ENCODE data around the gene UNC5B.
A peak's percentile ranks its signal among the peaks of the same experiment; 100 is the strongest.

The UNC5B gene

DNA sequence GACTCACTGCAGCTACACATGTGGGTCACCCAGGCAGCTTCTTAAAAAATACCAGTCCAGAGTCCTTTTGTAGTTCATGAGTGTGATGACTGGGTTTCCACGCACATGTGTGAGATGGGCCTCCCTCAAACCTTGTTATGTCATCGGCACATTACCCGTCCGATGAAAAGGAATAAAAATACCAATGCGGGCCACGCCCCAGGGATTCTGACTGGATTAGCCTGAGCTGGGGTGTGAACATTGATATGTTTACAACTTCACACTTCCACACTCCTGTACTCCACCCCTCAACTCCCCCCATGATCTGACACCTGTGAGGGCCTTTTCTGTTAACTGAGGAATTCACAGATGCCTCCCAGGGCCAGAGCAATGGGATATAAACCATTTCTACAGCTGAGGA lies 112.9 kb downstream of the UNC5B start:
- DNase-seq: no peak

DNA sequence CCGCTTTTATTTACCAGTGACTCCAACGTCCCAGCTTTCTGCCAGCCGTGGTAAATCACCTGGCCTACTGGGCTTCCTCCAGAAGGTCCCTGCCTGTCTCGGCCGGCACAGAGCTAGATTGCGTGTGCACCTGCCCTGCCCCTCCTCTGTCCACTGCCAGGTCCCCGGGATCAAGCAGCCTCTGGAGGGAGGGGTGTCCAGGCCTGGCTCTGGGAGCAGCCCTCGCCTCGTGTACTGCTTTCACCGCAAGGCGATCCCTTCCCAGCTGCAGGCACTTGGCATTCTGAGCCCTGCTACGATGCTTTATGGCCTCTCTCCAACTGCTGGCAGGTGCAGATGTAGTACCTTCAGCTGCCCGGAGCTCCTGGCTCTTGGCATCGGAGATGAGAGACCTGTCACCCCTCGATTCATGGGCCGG lies 114.1 kb downstream of the UNC5B start:
- DNase-seq: no peak

DNA sequence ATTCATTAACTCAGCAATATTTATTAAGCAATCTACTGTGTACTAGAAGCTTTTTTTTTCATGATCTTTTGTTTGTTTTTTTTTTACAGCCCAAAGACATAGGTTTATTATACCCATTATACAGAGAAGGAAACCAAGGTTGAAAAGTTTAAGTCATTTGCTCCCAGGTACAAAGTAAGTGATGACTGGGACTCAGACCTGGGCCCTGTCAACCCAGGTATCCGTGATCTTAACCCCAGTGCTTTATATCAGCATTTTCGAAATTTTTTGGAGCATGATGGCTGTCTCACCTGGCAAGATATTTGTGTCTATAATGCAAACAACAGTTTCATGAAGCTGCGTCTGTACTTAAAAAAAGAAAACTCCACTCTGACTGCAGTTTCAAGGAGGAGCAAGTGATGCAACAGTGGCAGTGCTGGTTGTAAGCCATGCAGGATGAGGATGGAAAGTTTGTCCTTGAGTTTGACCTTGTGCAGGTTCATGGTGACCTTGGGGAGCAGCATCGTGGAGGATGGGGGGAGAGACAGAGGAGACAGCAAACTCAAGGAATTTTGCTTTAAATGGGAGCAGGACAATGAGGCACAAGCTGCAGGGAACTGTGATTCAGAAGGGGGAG lies 118.5 kb downstream of the UNC5B start:
- DNase-seq: no peak

DNA sequence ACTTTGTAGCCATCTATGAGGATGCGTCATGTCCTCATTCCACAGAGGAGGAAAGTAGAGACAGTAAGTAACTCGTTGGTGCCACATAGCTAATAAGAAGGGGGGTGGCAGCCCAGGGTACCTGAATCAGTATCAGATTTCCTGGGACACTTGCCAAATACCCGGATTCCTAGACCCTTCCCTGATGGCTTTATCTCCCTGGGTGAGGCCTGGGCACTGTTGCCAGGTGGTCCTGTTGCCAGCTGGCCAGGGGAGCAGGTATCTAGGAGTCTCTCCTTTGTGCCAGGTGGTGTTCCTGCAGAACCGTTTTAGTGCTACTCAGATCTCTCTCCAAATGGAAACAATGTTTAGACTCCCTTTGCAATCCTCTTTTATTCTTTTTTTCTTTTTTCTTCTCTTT lies 119.4 kb downstream of the UNC5B start:
- no peak for DNase-seq

DNA sequence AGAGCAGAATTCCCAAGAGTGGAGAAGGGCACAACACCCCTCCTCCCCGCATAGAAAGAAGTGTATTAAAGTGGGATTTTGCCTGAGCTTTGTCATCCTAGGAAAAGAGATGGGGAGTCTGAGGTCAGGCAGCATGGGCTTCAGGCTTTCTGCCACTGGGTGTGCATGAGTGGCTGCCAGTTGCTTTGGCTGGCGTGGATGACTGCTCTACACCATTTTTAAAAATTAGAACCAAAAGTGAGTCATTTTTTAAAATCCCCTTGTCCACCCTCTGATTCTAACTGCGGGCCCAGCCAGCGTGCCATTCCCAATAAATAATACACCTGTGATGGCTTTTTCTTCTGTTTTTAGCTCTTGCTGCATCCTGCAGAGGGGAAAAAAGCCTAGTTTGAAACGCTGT lies 120.1 kb downstream of the UNC5B start:
- no peak for DNase-seq

DNA sequence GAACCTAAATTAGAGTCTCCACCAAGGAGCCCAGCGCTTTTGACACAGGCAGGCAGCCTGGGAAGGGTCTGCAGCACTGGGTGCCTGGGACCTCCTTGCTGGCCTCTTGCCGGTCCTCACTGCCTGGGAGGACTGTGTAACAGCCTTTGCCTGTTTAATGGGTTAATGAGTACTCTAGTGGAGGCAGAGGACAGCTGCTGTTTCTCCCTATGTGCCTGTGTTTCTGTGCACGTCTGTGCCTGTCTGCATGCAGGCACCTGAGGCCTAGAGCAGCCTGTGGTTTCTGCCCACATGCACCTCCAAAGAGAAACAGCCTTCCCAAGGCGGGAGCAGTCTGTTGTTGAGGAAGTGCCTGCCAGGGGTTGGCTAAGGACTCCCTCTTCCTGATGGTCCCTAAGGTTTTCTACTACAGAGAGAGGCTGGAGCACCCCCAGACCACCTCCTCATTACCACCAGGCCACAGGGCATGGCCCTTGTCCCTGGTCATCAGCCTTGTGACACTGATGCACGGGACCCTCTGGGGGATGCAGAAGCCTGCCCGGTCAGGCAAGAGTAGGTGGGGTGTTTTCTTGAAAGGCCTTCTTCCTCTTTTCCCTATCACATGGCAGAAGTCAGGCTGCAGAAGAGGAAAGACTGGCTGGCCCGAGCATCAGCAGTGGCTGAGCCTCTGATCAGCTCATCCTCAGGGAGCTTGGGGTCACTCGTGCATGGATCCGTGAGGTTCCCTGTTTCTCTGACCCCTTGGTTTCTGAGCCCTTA lies 120.9 kb downstream of the UNC5B start:
- no peak for DNase-seq

DNA sequence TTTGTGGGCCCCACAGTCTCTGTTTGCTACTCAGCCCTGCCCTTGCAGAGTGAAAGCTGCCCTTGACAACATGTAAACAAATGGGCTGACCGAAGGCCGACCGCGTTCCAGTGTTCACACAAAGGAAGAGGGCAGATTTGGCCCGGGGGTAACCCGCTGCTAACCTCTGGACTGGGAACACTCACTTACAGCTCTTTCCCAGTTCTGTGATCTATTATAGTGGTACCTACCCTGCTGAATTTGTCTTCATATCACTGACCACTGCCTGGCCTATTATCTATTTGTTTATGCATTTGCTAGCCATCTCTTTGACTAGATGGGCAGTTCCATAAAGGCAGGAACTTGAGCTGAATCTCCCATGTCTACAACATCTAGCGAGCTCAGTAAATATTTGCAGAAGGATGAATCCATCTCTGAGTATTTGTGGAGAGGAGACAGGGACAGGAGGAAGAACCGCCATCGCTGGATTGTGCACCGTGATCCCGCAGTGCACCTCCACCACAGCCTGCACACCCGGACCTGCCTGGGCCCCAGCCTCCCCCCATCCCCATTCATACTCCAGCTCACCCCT lies 121.9 kb downstream of the UNC5B start:
- no peak for DNase-seq

DNA sequence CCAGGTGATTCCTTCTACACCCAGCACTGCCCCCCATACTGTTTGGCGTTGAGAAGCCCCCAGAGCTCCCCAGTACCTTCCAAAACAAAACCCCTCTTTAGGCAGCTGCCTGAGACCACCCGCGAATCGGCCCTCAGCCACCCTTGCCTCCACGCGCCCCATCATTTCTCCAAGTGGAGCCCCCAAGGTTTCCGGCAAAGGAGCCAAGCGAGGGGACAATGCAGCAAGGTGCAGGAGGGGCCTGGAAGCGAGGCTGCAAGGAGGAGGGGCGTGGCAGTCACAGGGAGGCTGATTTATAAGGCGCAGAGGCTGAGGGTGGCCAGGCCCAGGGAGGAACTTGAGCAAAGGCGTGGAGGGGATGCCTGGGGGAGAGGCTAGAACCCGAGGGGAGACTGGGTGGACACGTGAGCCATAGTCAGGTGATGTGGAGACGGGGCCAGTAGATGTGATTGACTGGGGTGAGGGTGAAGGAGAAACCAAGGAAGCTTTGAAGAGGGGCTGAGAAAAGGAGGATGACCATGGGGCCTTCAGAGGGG lies 122.9 kb downstream of the UNC5B start:
- DNase-seq: no peak

DNA sequence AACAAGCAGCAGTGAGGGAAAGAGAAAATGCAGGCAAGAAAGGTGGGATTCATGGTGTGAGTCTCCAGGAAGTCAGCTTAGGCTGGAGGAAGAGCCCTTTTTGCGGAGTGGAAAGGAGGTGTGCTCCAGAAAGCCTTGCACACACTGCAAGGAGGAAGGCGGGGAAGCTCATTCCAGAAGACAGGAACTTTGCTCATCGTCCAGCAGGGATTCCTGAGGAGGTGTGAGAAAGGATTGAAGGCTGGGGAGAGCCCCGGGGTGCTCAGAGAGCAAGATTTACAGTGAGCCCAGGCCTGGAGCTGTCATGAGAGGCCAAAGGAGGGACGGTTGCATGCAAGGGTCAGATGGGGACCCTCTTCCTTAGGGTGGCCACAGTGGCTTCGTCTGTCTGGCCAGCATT lies 124.3 kb downstream of the UNC5B start:
- DNase-seq: no peak

DNA sequence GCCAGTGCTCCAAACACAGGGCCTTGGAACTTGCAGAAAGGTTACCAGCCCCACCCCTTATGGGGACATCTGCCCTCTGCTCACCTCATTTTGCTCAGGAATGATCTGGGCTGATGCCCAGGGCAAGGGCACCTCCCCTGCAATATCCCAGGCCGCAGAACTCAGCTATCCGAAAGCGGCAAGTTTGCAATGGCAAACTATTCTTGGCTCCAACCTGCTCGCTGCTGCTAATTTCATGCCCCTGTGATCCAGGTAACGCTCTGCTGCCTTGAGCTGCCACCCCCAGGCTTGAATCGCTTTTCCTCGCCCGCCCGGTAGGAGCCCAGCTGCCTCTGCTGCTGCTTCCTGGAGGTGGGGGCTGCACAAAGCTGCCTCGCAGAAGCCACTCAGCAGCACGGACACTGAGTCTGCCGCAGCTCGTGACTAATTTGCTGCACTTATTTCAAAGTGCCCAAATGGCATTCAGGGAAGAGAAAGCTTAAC lies 124.9 kb downstream of the UNC5B start:
- DNase-seq: no peak

DNA sequence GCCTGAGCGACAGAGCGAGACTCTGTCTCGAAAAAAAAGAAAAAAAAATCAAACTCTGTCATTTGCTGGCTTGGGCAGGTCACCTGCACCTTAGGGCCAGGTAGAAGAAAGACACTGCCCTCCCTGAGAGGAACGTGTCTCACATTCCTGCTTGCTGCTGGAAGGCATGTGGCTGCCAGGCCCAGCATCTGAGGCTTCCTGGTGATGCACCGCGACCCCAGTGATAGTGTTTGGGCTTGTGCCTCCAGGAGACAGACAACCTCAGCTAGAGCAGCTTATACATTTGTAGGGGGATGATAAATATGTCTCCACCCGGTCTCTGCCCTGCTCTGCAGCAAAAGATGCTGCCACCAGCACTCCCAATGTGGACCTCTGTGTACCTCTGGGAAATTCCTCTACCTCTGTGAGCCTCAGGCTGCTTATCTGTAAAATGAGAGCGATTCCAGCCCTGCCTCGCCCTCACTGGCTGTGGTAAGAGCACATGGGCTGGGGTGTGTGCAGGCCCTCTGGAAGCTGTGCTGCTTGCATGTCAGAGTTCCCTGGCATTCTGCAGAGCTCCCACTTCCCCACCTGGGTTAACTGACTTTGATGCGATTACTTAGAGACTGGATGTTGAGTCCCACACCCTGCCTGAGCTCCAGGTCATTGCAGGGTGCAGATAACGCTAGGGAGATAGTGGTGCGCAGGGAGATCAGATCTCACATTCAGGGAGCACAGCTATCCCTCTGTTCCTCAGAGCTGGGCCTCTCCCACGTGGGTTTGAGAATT lies 126.5 kb downstream of the UNC5B start:
- DNase-seq: no peak

DNA sequence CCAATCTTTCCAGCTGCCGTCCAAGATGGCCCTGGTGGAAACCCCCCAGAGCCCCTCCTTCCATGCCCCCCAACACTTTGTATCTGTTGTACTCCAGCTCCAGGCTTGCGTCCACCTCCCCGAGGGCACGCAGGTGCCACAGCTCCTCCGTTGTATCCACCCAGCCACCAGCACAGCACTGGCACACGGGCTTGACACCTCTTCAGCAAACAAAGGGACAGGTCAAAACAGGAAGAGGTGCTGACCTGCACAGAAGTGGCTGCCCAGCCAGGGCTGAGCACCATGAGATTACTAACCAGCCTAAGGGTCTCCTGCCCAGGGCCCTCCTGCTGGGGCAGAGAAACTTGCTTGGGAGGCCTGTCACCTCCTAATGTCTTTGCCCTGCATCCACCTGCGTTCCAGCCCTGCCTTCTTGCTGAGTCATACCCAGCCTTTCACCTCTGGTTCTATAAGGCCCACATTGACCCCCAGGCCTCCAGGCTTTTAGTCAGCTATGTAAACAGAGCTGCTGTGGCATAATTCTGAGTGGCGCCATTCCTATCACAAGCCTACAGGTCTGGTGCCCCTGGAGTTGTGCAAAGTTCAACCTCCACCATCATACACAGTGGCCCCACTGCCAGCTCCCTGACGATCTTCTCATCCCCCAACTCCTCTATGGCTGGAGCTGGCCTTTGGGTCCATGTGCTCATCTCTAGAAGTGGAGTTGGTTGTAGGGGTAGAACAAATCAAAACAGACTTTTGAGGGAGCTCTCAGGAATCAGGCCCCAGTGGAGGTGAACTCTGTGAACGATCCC lies 127.6 kb downstream of the UNC5B start:
- DNase-seq: no peak

DNA sequence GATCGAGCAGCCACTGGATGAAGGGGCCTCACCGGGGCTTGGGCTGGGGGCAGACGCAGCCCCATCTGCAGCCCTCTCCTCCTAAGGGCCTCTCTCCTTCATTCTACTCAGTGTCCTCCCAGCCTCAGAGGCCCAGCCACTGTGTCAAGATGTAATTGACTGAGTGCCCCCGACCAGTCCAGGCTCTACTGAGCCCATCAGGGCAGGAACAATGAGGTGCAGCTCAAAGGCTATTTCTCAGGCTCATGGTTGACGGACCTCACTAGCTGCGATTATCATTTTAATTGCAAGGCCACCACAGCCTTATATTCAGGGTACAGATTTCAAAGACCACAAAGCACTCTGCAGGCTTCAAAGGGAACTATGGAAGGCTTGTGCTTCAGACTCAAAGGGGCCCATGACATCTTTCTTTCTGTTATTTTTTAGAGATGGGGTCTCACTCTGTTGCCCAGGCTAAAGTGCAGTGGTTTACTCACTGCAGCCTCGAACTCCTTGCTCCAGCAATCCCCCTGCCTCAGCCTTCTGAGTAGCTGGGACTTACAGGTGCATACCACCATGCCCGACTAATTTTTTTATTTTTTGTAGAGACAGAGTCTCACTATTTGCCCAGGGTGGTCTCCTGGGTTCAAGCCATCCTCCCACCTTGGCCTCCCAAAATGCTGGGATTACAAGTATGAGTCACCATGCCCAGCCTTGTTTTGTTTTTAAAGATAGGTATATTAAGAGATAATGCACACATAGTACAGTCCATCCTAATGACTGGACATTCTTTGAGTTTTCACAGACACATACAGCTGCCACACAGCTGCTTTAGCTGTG lies 130.4 kb downstream of the UNC5B start:
- no peak for DNase-seq

DNA sequence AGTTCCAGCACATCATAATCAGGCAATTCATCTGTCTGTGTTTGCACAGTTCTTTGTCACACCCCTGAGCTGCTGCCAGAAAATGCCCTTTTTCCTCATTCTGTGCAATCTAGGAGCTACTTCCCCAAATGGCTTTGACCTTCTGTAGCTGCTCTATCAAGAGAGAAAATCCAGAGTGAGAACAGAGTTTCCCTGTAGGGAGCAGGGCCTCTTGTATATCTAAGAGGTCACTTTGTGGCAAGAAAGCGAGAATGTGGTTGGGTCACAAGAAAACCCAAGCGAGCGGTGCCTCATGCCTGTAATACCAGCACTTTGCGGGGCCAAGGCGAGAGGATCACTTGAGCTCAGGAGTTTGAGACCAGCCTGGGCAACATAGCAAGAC lies 131.0 kb downstream of the UNC5B start:
- DNase-seq: peak; percentile 64

DNA sequence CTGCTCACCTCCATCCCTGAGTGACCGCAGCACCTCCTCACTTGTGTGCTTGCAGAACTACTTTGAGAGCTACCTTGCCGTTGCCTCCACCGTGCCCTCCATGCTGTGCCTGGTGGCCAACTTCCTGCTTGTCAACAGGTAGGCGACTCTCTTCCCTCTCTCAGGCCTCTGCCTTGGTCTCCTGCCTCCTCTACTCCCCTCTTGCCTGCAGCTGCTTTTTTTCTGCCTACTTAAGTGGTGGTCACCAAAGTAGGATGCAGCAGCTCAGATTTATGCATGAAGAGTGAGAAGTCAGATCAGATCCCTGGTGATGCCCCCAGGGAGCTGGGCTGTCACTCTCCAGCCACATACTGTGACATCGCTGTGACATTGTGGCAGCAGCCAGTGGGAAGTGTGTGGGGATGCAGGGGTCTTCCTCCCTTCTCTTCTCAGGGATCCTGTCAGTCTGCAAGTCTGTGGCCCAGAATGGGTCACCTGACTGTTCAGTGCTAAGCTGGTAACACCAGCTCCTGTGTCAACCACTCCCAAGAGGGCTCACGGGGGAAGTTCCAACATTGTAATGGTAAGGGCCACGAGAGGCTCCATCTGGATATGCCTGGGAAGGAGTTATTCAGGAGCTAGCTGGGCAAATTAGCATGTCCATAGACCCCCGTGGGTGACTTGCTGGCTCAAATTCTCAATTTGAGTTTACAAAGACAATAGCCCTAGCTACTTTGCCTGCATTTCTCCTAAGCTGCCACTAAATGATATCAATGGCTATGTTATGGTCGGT lies 132.0 kb downstream of the UNC5B start:
- no peak for DNase-seq

DNA sequence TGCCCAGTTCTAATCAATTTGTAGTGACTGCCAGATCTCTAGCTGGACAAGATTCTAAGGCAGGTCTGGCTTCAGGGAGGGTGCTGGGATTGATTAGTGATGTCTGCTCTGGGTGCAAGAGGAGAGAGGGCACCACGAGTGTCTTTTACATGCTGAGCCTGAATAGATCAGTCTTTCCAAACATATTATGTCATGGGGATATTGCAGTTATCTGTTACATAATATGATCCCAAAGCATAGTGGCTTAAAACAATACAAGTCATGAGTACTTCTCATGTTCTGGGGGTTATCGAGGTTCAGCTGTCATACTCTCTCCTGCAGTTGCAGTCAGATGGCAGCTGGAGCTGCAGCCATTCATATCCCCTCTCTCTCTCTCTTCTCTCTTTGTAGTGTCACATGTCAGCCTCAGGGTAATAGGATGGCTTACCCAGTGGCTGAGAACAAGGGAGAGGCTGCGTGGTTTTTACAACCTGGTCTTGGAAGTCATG lies 132.7 kb downstream of the UNC5B start:
- DNase-seq: no peak

DNA sequence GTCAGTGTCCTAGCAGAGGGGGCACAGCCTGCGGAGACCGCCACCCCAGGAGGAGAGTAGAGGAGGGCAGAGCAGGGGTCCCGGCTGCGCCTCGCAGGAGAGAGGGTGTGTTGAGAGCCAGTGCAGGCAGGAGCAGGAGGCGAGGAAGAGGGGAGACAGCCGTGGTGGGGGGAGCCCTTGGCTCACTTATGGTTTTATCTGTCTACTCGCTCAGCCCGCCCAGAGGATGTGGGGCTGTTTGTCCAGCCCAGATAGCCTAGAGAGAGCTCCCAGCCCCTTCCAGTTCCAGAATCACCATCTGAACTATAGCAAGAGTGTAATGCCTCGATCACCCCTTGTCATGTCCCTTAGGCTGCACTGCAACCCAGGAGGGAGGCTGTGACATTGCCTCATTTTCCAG lies 133.3 kb downstream of the UNC5B start:
- no peak for DNase-seq

DNA sequence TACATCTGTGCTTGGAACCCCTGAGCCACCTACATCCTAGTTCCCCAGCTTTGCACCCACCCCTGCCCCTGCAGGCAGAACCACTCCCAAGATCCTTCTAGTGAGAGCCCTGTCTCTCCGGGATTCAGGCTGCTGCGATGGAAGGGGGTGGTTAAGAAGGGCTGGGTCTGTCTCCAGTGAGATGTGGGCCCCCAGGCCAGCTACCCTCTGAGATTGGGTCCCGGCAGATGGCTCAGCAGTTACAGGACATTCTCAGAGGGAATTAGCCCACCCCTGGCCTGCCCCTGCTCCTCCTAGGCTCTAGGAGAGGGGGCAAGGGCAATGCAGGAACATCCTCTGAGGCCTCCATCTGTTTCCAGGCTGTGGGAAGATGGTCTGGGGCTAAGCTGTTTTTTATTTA lies 134.4 kb downstream of the UNC5B start:
- DNase-seq: no peak

DNA sequence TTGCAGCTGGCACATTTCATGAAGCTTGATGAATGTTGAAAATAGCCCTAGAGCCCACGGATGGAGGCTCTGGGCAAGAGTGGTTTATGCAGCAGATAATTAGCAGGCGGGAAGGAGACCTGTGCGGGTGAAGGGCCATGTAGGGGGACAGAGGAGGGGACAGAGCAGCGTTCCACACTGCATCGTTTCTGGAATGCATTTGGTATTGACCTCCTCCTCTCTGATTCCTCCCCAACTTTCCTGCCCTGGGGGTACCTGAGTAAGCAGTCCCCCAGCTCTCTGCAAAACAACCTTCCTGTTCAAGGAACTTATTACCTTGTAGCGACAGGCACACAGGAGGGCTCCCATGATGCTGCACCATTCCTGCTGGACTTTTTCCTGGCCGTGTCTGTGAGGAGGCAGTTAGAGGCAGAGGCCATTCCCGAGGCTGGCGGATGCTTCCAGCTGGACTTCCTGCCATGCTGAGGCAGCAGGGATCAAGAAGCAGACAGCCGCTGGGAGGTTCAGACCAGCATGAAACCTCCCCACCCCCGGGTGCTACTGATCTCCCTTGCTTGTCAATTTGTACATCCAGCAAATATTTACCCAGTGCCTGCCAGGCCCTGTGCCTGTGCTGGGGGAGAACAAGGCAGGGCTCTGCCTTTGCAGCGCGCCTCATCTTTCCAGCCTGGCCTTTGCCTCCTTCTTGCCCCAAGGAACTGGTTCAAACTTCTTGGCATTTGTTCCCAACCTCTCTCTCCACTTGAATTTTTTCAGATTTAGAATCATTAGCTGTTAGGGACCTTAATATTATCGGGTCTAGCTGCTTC lies 135.4 kb downstream of the UNC5B start:
- DNase-seq: no peak

DNA sequence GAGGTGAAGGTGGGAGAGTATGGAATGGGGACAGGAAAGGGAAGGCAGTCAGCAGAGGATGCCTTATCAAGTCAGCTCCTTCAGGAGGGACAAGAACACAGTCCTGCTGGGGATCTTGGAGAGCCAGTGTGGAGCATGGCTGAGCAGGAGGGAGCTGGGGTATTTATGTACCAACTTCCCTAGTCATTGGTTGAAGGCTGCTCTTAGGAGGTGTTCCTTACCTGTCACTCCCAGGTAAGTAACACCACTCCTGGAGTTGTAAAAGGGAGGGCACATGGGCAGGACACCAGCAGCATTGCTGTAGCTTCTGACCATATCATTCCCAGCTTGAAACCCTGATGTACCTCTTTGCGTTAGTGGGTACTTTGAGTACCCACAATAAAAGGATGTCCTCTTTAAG lies 136.5 kb downstream of the UNC5B start:
- DNase-seq: no peak
